ENCODE data around the gene TMEM213. TPM values are rescaled to one million over a fixed set of nuclear protein-coding genes. Genes with fewer than 3 reads are reported as not detected.

The TMEM213 gene
- total RNA-seq, 4 donors from 2014 or later: not detected

DNA sequence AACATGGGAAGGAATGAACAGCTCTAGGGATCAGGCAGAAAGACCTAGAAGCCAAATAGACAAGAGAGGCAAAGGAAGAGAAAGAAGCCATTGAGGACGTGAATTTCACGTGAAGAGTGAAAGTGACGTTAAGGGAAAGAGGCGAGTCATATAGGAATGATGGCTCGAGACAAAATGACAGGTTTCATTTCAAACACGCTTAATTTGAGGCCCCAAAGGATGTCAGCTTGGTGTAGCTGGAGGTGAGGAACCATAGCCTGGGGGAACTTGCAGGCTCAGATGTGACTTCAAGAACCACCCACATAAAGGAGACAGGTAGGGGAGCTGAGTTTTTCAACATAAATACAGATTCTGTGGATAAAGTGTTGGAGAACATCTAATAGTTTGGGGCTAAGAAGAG lies 84.5 kb downstream of the TMEM213 start:
- TF ChIP-seq POLR2A (IDR thresholded peaks at IDR 0.05; ENCODE audit: low read depth): no peak
- TF ChIP-seq POLR2AphosphoS5 (IDR thresholded peaks at IDR 0.05): no peak
- TF ChIP-seq, protein P1, sequence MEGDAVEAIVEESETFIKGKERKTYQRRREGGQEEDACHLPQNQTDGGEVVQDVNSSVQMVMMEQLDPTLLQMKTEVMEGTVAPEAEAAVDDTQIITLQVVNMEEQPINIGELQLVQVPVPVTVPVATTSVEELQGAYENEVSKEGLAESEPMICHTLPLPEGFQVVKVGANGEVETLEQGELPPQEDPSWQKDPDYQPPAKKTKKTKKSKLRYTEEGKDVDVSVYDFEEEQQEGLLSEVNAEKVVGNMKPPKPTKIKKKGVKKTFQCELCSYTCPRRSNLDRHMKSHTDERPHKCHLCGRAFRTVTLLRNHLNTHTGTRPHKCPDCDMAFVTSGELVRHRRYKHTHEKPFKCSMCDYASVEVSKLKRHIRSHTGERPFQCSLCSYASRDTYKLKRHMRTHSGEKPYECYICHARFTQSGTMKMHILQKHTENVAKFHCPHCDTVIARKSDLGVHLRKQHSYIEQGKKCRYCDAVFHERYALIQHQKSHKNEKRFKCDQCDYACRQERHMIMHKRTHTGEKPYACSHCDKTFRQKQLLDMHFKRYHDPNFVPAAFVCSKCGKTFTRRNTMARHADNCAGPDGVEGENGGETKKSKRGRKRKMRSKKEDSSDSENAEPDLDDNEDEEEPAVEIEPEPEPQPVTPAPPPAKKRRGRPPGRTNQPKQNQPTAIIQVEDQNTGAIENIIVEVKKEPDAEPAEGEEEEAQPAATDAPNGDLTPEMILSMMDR (IDR thresholded peaks at IDR 0.05): no peak
- no peak for TF ChIP-seq EP300 (IDR thresholded peaks at IDR 0.05)
- H3K9me3 ChIP-seq: no peaks in the 10 kb centered on the region
- intact Hi-C loops (cut with DNase I): loop anchor here (10.0 kb wide), 1 partner anchor 103 kb away; the partner anchor contains the start of gene KIAA1549
- no peaks in the 10 kb centered on the region for H3K27me3 ChIP-seq
- H3K36me3 ChIP-seq: peaks cover 0 to 25% (median 7%) of the 10 kb centered on the region in 4 donors
- H3K4me1 ChIP-seq: peaks cover 0 to 10% (median 3%) of the 10 kb centered on the region in 4 donors
- DNase-seq (ENCODE audit: extremely low spot score): no peak
- H3K4me3 ChIP-seq: no peak overlapping the region
- 96% methylated on average over 6 of the region's 6 CpGs for WGBS
- no peak overlapping the region for H3K27ac ChIP-seq (replicated peaks in 1 of 4)

DNA sequence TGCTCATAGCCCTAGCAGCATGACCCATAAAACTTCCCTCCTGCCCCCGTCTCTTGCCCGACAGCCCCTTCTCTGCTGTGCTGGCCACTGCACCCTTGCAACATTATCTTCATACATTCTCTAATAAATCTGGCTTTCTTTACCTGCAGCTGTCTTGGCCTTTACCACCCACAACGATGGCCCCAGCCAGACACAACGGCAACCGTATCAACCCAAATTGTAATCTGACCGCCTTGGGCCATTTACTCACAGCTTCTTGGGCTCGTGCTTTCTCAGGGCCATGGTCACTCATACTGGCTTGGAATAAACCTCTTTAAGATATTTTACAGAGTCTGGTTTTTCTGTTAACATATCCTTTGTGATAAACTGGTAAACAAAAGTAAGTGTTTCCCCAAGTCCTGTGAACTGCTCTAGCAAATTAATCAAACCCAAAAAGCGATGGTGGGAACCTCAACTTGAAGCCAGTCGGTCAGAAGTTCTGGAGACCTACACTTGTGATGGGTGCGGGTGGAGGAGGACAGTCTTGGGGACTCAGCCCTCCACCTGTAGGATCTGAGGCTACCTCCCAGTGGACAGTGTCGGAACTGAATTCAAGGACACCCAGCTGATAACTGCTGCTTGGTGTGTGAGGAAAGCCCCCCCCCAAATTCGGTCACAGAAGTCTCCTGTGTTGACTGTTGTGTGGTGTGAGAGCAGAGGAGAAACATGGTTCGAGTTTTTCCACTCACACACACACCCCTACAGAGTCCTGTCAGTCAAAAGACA lies 87.8 kb downstream of the TMEM213 start:
- Histone ChIP-seq H3K27me3 (no peaks in the 10 kb centered on the region), H3K36me3 (peaks cover 0 to 7% (median 0%) of the 10 kb centered on the region in 4 donors), H3K9me3 (no peaks in the 10 kb centered on the region), H3K4me1 (peaks cover 0 to 10% (median 4%) of the 10 kb centered on the region in 4 donors), H3K27ac (replicated peaks in 1 of 4) (no peak overlapping the region), H3K4me3 (no peak overlapping the region)
- intact Hi-C loops (cut with DNase I): loop anchor here (2.0 to 10.0 kb wide), 2 partner anchors 99 to 189 kb away; partner anchors contain the start of gene KIAA1549
- WGBS: 95% methylated on average over 12 of the region's 13 CpGs
- TF ChIP-seq POLR2A (IDR thresholded peaks at IDR 0.05; ENCODE audit: low read depth): no peak
- TF ChIP-seq, protein P1 (IDR thresholded peaks at IDR 0.05): no peak
- no peak for TF ChIP-seq POLR2AphosphoS5 (IDR thresholded peaks at IDR 0.05)
- TF ChIP-seq EP300 (IDR thresholded peaks at IDR 0.05): no peak
- DNase-seq (ENCODE audit: extremely low spot score): no peak

DNA sequence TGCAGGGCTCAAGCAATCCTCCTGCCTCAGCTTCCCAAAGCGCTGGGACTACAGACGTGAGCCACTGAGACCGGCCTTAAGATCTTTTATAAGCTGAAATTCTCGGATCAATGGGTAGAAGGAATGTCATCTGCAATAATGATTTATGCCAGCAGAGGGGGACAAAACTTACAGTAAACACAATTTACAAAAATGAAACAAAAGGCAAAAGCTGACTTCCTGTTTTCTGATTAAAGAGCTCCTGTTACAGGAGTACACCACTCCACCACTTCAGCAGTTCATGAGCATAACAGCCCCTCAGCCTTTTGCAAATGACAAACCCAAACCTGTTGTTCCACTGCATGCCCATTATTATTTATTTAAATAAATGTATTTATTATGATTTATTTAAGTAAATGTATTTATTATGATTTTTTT lies 88.7 kb downstream of the TMEM213 start:
- Histone ChIP-seq H3K27me3 (no peaks in the 10 kb centered on the region), H3K36me3 (no peaks in the 10 kb centered on the region), H3K9me3 (no peaks in the 10 kb centered on the region), H3K4me3 (no peak overlapping the region), H3K27ac (replicated peaks in 1 of 4) (no peak overlapping the region), H3K4me1 (peaks cover 0 to 11% (median 4%) of the 10 kb centered on the region in 4 donors)
- intact Hi-C loops (cut with DNase I): loop anchor here (10.0 kb wide), 1 partner anchor 98 kb away; the partner anchor contains the start of gene KIAA1549
- DNase-seq (ENCODE audit: extremely low spot score): no peak
- 51% methylated on average over 4 of the region's 4 CpGs for WGBS
- TF ChIP-seq POLR2AphosphoS5 (IDR thresholded peaks at IDR 0.05): no peak
- TF ChIP-seq, protein P1 (IDR thresholded peaks at IDR 0.05): peak; percentile 51 to 63 (median 52)

GRCh38 chr7:138887085-138887710 lies 89.4 kb downstream of the TMEM213 start:
- Histone ChIP-seq H3K4me1 (peaks cover 0 to 11% (median 2%) of the 10 kb centered on the region in 4 donors), H3K4me3 (no peak overlapping the region), H3K36me3 (no peaks in the 10 kb centered on the region), H3K9me3 (no peaks in the 10 kb centered on the region), H3K27ac (replicated peaks in 1 of 4) (no peak overlapping the region), H3K27me3 (no peaks in the 10 kb centered on the region)
- WGBS: 90% methylated on average over 9 of the region's 9 CpGs
- intact Hi-C loops (cut with DNase I): loop anchor here (10.0 kb wide), 1 partner anchor 98 kb away; the partner anchor contains the start of gene KIAA1549
- TF ChIP-seq, protein P1 (IDR thresholded peaks at IDR 0.05): no peak
- no peak for TF ChIP-seq POLR2AphosphoS5 (IDR thresholded peaks at IDR 0.05)
- no peak for TF ChIP-seq EP300 (IDR thresholded peaks at IDR 0.05)
- no peak for TF ChIP-seq POLR2A (IDR thresholded peaks at IDR 0.05; ENCODE audit: low read depth)
- DNase-seq (ENCODE audit: extremely low spot score): no peak

Small RNA genes lying within 50 kb of the gene (small RNA-seq; reads per million reads assigned to genes)
- 0 reads per million in 3 donors for gene RNU6-1272P

Other genes starting within 250 kb of the TMEM213 start
- not detected for gene SVOPL, start 96.6 kb upstream of the TMEM213 start, total RNA-seq
- gene ATP6V0A4, start 202 bp downstream of the TMEM213 start, total RNA-seq: not detected
- 1 to 10 TPM; 2.3 to 3.2 (median 2.8) TPM for gene KIAA1549, start 183.4 kb downstream of the TMEM213 start, total RNA-seq
- gene ZC3HAV1L, start 238.0 kb downstream of the TMEM213 start, total RNA-seq: 10 to 100 TPM in 2 of 4 donors, 1 to 10 TPM in 2; 7.0 to 15.4 (median 10.2) TPM

Measured in esophagus muscularis mucosa (tissue), 4 donors.